ENCODE data around the gene ADAMTS3.
"Not testable (repeated sequence)": the region's sequence is repeated elsewhere in the genome, so short reads cannot be mapped to it uniquely, and the experiment has no call there.

Gene ADAMTS3

DNA sequence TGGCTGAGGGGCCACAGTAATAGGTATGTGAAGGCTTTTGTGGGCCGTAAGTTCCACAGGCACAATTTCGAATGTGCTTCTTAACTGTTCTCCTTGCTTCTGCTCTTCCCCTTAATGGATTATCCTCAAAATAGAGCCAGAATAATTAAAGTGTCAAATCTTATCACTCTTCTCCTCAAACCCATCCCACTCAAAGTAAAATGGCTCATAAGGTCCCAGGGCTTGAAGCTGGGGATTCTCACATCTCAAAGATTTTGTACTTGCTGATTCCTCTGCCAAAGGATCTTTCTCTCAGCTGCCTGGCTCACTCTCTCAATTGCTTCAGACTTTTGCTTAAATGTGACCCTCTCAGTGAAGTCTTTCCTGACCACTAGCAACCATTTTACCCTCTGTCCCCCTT, 16.6 kb downstream of the ADAMTS3 start:
- DNase-seq = no peak

DNA sequence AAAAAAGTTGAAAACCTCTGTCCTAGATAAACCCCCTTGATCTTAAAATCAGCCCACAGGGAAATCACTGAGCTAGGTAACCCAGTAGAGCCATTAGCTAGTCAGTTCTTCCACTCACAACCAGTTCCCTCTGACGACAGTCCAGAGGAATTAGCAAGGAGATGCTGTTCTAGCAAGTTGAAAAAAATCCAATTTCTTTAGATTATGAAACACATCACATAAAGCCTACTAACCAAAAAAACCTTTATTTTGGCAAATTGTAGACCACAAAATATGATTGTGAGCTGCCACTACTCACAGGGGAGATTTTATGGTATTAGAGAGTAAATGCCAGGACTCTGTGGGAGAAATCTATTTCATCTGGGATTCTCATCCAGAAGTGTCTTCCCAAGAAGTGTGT, 22.6 kb downstream of the ADAMTS3 start:
- DNase-seq = no peak

DNA sequence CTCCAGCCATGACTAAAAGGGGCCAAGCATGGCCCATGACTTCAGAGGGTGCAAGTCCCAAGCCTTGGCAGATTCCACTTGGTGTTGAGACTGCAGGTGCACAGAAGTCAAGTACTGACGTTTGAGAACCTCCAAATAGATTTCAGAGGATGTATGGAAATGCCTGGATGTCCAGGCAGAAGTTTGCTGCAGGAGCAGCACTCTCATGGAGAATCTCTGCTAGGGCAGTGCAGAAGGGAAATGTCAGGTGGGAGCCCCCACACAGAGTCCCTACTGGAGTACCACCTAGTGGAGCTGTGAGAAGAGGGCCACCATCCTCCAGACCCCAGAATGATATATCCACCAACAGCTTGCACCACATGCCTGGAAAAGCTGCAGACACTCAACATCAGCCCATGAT, 28.3 kb downstream of the ADAMTS3 start:
- not testable (repeated sequence) for DNase-seq

- DNase-seq = no peak
These were observed 31.0 kb downstream of the ADAMTS3 start for GRCh38 chr4:72538006-72538405.

DNA sequence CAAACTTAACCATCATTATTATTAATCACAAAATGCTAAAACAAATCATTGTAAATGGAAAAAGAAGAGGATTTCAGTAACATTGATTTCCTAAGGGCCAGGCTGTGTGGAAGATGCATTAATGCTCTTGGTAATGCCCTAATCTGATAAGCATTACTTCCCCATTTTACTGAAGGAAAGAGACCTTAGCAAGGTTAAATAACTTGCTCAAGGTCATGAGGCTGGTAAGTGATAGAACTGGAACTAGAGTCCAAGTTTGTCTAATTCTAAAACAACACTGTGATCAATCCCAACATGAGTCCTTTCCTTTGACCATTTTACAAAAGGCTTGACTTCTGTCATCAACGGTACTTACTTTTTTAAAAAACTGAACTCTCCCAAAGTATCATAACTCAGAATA, 32.6 kb downstream of the ADAMTS3 start:
- DNase-seq = no peak

DNA sequence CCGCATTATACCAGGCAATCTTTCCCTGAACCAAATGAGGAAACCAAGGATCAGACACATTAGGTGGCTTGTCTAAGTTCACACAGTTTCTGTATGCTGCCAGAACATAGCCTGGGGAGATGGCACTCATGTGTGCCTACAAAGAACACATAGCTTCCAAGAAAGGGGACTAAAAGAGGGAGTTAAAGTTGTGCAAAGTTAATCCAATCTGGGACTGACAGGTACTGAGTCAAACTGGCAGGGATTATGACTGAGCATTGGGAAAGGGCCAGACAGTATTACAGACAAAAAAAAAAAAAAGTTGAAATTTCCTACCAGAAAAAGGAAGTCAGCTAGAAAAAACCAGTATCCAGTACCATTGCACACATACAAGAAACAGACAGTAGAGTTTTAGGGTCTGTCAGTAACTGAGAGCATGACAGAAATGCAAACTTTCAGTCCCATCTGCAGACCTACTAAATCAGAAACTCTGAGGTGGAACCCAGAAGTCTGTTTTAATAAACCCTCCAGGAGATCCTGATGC, 37.2 kb downstream of the ADAMTS3 start:
- DNase-seq = no peak

DNA sequence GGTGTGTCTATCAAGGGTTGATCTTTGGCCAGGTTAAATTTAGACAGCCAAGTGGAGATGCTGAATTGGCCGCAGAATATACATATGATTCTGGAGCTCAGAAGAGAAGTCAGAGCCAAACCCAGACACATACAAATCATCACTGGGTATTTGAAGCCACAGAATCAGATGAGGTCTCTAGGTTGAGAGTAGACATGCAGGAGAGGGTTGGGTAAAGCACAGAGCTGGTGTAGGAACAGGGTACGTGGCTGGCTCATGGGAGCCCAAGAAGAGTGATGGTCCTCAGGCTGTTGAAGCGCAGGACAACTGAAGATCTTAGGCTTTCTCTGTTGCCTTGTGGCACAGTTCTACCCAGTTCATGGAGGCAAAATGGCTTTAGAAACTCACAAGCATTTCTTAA, 37.7 kb downstream of the ADAMTS3 start:
- DNase-seq = no peak

DNA sequence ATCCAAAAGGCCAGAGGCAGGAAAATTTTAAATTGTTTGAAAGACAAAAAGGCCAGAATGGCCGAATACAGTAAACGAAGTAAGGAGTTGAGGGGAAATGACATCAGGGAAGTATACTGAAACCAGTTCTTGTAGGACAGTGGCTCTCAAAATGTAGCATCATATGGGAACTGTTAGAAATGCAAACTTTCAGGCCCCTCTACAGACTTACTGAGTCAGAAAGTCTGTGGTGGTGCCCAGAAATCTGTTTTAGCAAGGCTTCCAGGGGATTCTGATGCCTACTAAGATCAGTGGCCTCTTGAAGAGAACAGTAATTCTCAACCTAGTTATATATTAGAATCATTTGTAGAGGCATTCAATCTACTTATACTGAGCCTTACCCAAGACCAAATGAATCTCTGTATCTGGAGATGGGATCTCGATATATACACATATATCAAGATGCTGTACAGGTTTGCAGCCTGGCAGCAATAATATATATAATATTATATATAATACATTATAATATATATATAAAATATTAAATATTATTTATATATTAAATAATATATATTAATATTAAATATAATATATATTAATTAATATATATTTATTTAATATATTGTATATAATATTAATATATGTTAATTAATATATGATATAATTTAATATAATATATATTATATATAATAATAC, 39.7 kb downstream of the ADAMTS3 start:
- no peak for DNase-seq

DNA sequence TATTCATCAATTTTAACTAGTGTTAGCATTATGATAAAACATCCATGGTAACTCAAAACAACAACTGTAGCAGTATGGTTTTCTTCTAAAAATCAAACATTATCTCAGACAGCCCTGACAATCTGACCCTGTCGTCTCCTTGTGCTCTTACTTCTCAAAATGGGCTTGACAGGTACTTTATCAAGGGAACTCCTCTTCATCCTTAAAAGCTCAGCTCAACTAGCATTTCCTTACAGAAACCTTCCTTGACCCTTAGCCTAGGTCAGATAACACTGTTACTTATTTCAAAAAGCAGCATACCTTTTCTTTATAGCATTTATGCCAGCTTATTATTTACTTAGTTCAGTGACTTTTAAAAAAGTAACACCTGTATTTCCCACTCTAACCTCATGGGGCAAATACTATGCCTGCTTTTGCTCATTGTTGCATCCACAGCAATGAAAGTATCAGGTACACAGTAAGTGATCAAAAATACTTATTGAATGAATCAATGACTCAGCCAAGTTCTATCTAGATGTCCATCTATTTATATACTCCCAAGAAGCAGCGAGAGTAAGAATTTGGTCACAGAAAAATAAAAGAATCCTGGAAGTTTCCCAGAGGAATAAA, 41.9 kb downstream of the ADAMTS3 start:
- no peak for DNase-seq

GRCh38 chr4:72525938-72526337, 43.1 kb downstream of the ADAMTS3 start:
- no peak for DNase-seq

DNA sequence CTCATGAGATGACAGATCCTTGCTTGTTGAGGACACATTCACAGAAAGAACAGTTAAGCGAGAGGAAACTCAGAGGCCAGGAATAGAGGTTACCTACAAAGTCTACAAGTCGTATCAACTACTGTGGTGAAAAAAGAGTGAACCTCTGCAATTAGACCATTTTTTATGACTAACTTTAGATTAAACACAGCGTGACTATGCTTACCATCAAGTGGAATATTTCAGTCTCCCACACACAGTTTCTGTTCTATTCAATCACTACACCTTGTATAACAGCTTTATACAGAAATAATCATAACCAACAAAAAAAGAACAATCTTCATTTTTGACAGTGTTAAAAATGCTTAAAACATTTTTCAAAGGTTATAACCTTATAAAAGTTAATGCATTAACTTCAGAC, 46.6 kb downstream of the ADAMTS3 start:
- DNase-seq = no peak

- no peak for DNase-seq
These were observed 55.8 kb downstream of the ADAMTS3 start for GRCh38 chr4:72513227-72513626.

DNA sequence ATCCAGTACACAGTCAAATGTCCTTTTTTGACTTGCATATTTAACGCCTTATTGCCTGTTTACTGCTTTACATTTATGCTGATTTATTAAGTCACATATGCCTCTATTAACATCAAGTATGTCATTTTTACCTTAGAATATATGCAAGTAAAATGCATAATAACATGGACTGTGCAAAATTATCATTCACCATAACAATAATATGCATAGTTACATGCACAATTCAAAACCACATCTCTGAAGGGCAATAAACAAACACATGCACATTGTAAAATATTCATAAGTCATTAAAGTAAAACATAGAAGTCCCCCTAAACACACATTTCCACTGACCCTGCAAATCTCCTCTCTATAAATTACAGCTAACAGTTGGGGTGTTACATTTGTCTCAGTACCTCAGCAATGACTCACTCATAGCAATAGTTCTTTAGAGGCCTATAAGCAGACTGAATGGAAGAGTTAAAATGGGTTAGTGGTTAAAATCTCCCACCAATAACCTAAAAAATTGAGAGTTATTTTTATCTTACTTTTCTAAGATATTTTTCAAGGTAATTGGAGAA, 61.1 kb downstream of the ADAMTS3 start:
- DNase-seq = no peak

DNA sequence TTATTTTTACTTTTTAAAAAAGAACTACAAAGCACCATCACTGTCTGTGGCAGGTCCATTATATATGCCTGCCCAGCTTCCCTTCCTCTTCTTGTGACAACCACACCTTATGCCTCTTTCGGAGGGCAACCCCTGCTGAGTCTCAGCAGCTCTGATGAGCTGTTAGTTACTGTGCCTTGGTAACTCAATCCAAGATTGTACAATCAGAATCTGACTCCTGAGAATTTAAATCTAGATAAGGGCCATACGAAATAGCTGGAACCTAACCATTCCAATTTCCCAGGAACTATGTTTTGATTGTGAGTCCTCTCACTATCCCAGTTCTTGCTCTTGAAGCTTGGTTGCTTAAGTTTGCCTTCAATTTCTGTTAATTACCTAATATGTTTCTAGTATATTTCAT, 61.9 kb downstream of the ADAMTS3 start:
- no peak for DNase-seq

DNA sequence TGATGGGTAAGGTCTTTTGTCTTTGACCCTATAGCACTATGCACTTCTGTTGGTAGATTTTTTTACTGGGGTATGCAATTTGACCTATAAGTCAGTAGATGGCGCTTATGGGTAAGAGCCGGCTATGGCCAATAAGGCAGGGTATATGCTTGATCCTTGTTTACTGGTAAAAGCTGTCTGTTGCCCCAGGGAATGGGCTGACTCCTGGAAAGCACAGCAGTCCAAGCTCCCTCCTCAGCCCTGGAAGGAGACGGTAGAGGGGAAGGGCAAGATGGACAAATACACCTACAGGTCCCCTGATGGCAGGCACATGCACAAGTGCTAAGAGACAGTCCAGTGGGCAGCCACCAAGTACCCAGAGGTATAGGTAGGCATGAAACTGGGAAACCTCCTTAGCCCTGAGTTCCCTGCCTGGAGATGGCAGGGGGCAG, 63.7 kb downstream of the ADAMTS3 start:
- no peak for DNase-seq

DNA sequence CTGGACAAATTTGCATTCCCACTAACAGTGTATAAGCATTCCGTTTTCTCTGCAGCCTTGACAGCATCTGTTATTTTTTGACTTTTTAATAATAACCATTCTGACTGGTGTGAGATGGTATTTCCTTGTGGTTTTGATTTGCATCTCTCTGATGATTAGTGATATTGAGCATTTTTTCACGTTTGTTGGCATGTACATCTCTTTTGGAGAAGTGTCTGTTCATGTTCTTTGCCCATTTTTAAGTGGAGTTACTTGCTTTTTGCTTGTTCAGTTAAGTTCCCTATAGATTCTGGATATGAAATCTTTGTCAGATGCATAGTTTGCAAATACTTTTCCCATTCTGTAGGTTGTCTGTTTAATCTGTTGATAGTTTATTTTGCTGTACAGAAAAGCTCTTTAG, 68.8 kb downstream of the ADAMTS3 start:
- no peak for DNase-seq

DNA sequence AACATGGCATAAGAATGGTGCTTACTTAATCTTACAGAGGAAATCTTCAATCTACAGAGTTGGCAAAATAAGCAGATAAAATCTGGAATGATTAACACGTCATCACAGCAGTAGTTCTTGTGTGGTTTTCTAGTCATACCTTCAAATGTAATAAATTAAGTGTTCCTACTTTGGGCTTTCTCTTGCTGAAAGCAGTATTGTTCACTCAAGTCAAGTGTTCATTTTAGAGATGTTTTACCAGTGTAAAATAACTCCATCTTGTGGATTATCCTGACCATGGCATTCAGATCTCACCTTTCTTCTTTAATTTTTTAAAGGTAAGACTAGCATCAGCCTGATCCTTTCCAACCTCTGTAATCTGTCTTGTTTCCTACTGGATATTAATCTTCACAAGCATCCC, 72.9 kb downstream of the ADAMTS3 start:
- no peak for DNase-seq

DNA sequence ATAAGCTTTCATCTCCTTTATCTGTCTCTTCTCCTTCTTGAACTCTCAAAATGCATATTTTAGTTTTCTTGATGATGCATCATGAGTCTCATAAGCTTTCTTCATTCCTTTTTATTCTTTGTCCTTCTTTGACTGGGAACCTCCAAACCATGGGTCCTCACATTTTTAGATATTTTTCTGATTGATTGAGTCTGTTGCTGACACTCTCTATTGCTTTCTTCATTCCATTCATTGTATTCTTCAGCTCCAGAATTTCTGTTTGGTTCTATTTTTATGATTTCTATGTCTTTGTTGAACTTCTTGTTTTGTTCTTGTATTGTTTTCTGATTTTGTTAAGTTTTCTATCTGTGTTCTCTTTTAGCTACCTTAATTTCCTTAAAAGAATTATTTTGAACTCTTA, 74.9 kb downstream of the ADAMTS3 start:
- no peak for DNase-seq

GRCh38 chr4:72489267-72489666, 79.8 kb downstream of the ADAMTS3 start:
- DNase-seq = no peak

GRCh38 chr4:72486991-72487390, 82.0 kb downstream of the ADAMTS3 start:
- DNase-seq = no peak

GRCh38 chr4:72484981-72485380, 84.0 kb downstream of the ADAMTS3 start:
- no peak for DNase-seq

DNA sequence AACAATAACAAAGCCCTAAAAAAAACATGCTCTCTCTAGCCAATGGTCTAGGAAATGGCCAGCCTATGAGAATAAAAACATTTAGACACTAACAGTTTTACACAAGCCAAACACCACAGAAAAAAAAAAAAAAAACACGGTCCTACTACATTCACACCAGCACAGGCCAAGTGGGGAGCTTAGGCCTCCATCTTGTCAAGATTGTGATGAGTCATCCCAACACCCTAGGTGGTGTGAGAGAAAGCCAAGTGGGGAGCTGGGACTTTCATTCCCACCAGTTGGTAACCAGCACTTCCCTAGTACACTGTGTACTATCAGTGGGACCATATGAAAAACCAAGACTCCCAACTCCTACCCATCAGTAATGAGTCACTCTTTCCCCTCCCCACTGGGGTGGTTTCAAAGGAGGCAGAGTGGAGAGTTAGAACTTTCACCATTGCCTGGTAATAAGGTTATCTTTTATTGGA, 95.6 kb downstream of the ADAMTS3 start:
- DNase-seq = no peak

DNA sequence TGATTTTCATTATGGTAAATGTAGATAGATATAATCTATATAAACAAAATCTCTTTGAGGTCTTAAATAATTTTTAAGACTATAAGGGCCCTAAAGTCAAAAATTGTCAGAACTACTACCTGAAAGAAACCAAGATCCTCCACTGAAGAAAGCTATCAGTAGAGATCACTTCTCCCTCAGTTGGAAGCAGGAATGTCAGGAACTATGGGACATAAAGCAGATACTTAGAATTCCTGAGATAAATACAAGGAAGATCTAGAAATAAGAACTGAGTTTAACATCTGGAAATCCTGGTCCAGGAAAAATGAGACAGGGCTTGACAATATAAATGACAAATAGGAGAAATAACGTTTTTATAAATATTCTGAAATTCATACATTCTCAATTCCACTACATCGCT, 97.2 kb downstream of the ADAMTS3 start:
- DNase-seq = no peak

GRCh38 chr4:72468904-72469502, 100.0 kb downstream of the ADAMTS3 start:
- no peak for DNase-seq
